ENCODE data around the gene LAIR1.

DNA sequence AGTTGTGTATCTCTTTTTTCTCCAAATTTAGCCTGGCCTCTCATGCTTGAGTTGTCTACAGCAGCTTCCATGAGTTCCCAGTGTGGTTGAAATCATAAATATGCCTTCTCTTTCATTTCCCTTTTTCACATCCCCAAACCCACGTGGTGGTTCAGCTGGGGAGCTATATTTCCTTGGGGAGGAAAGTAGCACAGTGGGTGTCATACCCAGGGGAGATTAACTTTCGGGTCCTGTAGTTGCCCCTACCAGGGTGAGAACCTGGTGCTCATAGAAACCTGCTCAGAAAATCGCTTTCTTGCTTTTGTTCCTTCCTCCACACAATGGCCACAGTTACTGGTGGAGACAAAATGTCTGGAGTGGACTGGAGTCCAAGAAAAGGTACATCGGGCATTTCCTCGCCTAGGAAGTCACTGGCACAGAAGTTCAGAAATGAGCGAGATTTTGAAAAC lies 18.8 kb downstream of the LAIR1 start:
- TF ChIP-seq CTCF (IDR thresholded peaks at IDR 0.05) = no peak
- no peak for TF ChIP-seq EP300 (IDR thresholded peaks at IDR 0.05)

All from upper lobe of left lung (tissue), 4 donors.